Activated naive CD8-positive, alpha-beta T cell (primary cell): ENCODE measurements around the gene GUK1.
A peak's percentile ranks its signal among the peaks of the same experiment; 100 is the strongest.

ENCODE experiments used
- H3K27ac Mint-ChIP-seq: one replicate; pipeline ENCODE4 v1.8.0; 2021; ENCODE audit warnings: mixed read lengths
- H3K27me3 Mint-ChIP-seq: one replicate; pipeline ENCODE4 v1.8.0; 2021; ENCODE audit warnings: mixed read lengths
- H3K36me3 Mint-ChIP-seq: one replicate; pipeline ENCODE4 v1.8.0; 2021; ENCODE audit warnings: mixed read lengths
- H3K4me1 Mint-ChIP-seq: one replicate; pipeline ENCODE4 v1.8.0; 2021; ENCODE audit warnings: low read depth, mixed read lengths
- H3K4me3 Mint-ChIP-seq: one replicate; pipeline ENCODE4 v1.8.0; 2021; ENCODE audit warnings: mild to moderate bottlenecking, mixed read lengths
- H3K9me3 Mint-ChIP-seq: one replicate; pipeline ENCODE4 v1.8.0; 2021; ENCODE audit warnings: low read depth, mixed read lengths

GUK1 gene

DNA sequence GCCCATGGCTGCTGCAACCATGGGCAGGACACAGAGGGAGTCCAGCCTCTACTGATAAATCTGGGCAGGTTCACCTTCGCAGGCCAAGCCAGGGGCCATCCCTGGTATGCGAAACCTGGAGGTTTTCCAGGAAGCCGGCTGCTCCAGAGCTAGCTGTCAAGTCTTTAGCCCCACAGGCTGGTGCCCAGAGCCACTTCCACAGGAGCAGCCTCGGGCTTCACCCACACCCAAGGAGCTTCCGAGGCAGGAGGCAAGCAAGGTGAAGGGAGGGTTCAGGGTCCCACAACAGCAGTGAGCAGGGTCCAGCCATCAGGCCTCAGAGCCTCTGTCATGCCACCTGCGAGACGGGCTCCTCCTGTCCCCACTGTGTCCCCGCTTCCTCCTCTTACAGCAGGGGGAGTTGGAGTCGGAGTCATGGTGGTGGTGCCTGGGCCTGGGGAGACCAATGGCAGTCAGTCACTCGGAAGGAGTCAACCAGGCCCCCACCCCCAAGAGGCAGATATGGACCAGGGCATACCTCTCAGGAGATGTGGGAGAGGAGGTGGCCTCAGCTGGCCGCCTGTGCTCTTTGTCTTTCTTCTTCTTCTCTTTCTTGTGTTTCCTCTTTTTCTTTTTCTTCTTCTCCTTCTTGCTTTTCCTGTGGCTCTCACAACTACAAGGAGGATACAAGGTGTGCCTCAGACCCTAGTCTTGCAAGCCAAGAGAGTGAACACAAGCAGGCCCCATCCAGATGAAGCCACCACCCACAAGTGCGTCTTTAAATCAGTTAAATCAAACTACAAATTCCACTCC lies 39.1 kb upstream of the GUK1 start:
- peak overlapping the region; percentile 68 for H3K27ac Mint-ChIP-seq
- no peaks in the 10 kb centered on the region for H3K36me3 Mint-ChIP-seq
- peak overlapping the region; percentile 77 for H3K4me3 Mint-ChIP-seq
- peaks cover 18% of the 10 kb centered on the region for H3K4me1 Mint-ChIP-seq
- no peaks in the 10 kb centered on the region for H3K9me3 Mint-ChIP-seq
- H3K27me3 Mint-ChIP-seq, result no peaks in the 10 kb centered on the region

DNA sequence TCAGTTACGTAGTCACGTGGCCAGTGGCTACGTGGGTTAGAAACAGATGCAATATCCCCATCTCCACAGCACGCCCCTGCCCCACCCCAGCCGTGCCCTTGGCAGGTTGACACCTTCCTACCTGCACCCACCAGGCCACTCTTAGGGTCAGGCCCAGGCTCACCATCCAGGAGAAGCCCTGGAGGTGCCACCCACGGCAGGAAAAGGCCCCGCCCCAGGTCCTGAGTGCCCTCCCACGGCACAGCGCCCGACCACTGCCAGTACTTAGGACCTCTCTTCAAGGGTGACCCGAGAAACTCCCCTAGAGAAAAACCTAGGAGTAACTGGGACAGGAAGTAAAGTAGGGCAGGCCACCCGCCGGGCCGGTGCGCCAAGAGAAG lies 38.5 kb upstream of the GUK1 start:
- Mint-ChIP-seq H3K27me3 (no peaks in the 10 kb centered on the region), H3K4me1 (peaks cover 21% of the 10 kb centered on the region), H3K36me3 (no peaks in the 10 kb centered on the region), H3K27ac (peak overlapping the region; percentile 68), H3K4me3 (peak overlapping the region; percentile 77), H3K9me3 (no peaks in the 10 kb centered on the region)

DNA sequence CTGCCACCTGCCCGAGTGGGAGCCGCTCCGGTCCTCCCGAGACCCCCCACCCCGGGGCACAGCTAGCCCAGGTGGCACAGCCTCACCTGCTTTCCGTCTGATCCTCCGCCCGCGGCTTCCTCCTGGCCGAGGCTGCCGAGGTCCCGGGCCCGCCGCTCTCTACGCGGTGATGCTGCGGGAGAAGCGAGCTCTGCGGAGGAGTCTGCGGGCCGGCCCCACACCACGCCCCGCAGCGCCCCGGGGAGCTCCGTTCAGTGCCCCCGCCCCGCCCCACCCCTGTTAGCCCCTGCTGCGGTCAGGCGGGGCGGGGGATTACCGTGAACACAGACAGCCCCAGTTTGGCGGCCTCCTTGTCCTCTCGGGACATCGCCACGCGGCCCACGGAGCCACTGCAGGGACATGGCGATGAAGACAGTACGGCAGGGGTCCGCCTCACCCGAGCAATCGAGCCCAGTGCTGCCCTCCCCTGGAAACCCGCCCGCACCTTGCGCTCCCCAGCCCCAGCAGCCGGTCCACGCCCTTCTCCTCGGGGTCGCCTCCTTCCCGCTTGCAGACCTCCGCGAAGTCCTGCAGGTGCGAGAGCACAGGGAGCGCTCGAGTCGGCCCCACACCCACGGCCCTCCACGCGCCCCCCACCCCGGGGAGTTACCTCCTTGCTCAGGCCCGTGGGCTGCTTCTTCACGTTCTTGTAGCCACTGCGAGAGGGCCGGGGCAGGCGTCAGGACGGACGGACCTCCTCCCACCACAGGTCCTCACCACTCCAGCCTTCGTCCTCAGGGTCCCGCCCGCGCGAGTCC lies 37.9 kb upstream of the GUK1 start:
- H3K36me3 Mint-ChIP-seq, result no peaks in the 10 kb centered on the region
- H3K27me3 Mint-ChIP-seq, result no peaks in the 10 kb centered on the region
- no peak overlapping the region for H3K27ac Mint-ChIP-seq
- no peaks in the 10 kb centered on the region for H3K9me3 Mint-ChIP-seq
- peak overlapping the region; percentile 77 for H3K4me3 Mint-ChIP-seq
- peaks cover 21% of the 10 kb centered on the region for H3K4me1 Mint-ChIP-seq

DNA sequence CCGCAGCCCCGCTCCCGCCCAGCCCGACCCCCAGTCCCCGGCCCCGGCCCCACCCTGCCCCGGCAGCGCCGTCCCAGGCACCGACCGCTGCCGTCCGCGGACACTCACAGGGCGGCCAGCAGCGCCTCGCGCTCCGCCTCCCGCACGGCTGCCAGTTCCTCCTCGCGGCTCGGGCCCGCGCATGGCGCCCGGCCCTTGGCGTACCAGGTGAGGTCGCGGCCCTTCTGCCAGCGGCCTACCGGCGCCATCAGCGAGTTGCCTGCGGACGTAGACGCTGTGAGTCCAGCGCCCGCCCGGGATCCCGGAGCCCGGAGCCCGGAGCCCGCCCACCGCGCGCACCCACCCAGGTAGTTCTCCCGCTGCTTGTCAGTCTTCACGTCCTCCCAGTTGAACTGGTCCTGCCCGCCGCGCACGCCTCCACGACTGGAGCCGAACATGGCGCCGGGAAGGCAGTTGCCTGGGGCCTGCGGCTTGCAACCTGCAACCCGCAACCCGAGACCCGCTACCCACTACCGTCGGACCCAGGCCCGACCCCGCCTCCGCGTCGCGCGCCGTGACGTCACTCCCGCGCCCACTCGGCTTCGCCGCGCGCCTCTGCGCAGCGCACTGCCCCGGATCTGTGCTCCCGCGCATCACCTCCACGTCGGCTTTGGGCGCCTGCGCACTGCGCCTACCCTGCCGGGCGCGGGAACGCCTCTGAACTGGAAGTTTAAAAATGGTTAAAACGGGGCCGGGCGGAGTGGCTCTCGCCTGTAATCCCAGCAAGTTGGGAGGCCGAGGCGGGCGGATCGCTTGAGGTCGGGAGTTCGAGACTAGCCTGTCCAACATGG lies 37.1 kb upstream of the GUK1 start, which contains the start of gene C1orf35:
Gene C1orf35 (minus strand): TSS at position 535 of the 830 bp plus-strand sequence. CDS start 98 bp downstream, at position 437.
- H3K4me3 Mint-ChIP-seq, result peak within 1 kb of the TSS; percentile 92
- H3K36me3 Mint-ChIP-seq, result no peaks in the 10 kb centered on the region
- H3K27ac Mint-ChIP-seq, result peak within 1 kb of the TSS; percentile 90
- H3K27me3 Mint-ChIP-seq, result no peaks in the 10 kb centered on the region
- H3K9me3 Mint-ChIP-seq, result no peaks in the 10 kb centered on the region
- peaks cover 24% of the 10 kb centered on the region for H3K4me1 Mint-ChIP-seq

DNA sequence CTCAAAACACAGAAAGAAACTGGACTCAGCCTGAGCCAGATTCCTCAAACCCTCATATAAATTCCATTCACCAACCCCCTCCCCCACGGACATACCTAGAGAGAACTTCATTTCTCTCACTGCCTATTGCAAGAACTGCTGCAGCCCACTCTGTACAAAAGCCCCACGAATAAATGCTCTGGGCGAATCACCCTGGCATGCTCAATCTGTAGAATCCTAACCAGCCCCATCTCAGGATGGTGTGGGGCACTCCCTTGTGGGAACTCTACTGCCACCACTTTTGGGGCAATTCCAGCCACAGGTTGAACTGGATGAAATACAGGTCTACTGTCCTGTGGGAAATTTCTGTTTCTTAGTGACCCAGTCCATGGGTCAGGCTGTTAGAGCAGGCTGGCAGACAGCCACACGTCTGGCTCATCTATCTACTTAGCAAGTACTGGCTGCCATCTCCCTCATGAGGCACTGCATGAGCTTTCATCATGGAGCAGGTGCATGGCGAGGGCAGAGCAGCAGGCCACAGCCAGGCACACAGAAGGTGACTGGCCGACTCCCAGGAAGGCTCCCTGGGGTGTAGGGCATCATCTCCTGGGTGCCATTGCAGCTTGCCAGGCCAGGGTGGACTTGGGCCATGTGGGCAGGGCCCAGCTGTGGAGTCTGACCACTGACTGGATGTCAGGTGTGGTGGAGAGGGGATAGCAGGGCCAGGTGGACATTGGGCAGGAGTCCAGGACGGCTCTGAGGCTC lies 35.4 kb upstream of the GUK1 start:
- no peaks in the 10 kb centered on the region for H3K27me3 Mint-ChIP-seq
- peaks cover 32% of the 10 kb centered on the region for H3K4me1 Mint-ChIP-seq
- peak overlapping the region; percentile 92 for H3K4me3 Mint-ChIP-seq
- H3K27ac Mint-ChIP-seq, result peak overlapping the region; percentile 76
- H3K9me3 Mint-ChIP-seq, result no peaks in the 10 kb centered on the region
- H3K36me3 Mint-ChIP-seq, result no peaks in the 10 kb centered on the region

DNA sequence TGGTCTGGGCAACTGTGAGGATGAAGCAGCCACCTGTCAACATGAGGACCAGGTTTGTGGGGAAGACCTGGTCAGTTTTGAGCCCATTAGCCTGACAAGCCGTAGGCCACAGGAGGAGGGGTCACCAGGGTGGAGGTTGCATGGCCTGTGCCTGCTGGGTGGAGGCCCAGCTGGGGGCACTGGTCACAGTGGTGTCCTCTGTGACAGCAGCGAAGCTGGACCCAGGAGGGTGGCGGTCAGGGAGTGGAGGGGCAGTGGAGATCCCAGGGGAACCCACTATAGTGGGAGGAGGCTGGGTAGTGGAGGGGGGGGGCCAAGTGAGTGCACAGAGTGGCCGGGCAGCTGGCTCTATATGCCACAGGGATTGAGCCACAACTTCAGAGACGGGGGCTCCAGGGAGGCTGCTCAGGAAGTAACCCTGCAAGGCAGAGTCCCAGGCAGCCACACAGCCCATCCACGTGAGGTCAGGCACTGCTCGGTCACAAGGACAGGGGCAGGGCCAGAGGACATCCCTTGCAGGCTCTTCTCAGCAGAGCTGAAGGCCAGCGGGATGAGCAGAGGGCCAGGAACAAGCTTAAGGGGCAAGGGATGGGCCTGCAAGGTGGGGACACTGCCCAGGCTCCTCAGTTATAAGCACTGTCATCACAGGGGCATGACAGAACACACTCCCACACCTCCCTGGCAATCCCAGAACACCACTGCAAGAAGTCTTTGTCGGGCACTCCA lies 34.6 kb upstream of the GUK1 start:
- Mint-ChIP-seq H3K4me3 (no peak overlapping the region), H3K4me1 (peaks cover 38% of the 10 kb centered on the region), H3K27me3 (no peaks in the 10 kb centered on the region), H3K27ac (no peak overlapping the region), H3K9me3 (no peaks in the 10 kb centered on the region), H3K36me3 (no peaks in the 10 kb centered on the region)

DNA sequence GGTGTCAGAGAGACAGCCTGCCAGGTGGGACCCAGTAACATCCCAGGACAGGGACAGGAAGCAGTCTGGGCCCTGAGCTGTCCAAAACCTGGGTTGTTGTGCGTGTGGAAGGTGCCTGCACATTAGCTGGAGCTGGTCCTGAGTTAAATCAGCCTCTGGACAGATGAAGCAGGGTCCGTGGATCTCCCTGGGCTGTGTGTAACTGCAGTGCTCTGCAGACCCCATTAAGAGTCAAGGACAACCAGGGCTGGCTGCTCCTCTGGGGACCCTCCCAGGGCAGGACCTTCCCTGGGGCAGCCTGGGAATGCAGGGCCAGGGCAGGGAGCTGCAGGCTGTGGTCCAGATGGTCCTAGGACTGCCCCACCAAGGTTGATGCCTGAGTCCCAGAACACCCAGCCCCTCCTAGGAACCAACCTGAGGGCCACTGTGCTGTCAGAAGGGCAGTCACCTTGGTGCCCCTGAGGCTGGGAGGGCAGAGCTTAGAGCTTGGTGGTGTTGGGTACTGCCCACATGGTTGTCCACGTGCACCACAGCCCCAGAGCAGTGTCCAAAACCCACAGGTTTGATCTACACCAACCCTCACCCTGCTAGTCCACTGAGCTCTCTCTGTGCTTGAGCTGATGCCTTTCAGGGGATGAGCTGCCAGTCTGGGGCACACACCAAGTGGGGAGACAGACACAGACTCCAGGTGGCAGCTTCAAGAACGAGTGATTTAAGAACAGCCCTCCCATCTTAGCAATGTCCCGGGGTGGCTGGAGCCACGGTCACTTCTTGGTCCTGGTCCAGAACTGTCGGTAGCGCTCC lies 33.9 kb upstream of the GUK1 start:
- H3K27me3 Mint-ChIP-seq, result no peaks in the 10 kb centered on the region
- H3K27ac Mint-ChIP-seq, result no peak overlapping the region
- peaks cover 38% of the 10 kb centered on the region for H3K4me1 Mint-ChIP-seq

DNA sequence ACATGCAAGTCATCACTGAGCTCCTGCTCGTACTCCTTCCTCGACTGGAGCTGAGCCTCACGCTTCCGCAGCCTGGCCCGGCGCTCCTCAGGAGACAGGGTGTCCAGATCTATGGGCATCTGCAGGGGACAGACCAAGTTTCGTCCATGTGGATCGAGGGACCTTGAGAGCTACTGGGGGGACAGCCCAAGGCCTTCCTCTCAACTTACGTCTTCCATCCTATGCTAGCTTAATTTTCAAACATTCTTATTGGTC lies 33.4 kb upstream of the GUK1 start:
- H3K36me3 Mint-ChIP-seq, result no peaks in the 10 kb centered on the region
- H3K9me3 Mint-ChIP-seq, result no peaks in the 10 kb centered on the region
- no peaks in the 10 kb centered on the region for H3K27me3 Mint-ChIP-seq
- H3K4me1 Mint-ChIP-seq, result peaks cover 33% of the 10 kb centered on the region
- peak overlapping the region; percentile 47 for H3K4me3 Mint-ChIP-seq
- H3K27ac Mint-ChIP-seq, result no peak overlapping the region

More for the DNA sequence above, 33.9 kb upstream of the GUK1 start:
- H3K36me3 Mint-ChIP-seq, result no peaks in the 10 kb centered on the region
- H3K9me3 Mint-ChIP-seq, result no peaks in the 10 kb centered on the region
- H3K4me3 Mint-ChIP-seq, result peak overlapping the region; percentile 47

DNA sequence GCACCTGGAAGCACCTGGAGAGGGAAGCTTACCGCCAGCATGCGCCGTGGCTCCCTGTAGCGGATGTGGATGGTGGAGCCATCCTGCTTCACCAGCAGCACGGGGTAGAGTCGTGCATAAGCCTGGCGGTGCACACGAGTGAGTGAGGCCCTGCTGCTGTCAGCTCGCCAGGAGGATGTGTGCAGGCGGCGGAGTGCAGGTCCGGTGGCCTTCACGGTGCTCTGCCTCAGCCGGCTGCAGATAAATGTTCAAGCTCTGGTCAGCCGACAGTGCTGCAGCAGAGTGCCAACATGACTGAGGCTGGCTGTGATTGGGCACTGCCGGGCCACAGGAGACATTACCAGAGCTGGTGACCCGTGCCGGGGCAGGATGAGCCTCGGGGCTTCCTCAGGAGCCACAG lies 32.4 kb upstream of the GUK1 start:
- Mint-ChIP-seq H3K9me3 (no peaks in the 10 kb centered on the region), H3K36me3 (no peaks in the 10 kb centered on the region), H3K4me1 (peaks cover 33% of the 10 kb centered on the region), H3K27me3 (no peaks in the 10 kb centered on the region), H3K27ac (no peak overlapping the region), H3K4me3 (peak overlapping the region; percentile 92)

DNA sequence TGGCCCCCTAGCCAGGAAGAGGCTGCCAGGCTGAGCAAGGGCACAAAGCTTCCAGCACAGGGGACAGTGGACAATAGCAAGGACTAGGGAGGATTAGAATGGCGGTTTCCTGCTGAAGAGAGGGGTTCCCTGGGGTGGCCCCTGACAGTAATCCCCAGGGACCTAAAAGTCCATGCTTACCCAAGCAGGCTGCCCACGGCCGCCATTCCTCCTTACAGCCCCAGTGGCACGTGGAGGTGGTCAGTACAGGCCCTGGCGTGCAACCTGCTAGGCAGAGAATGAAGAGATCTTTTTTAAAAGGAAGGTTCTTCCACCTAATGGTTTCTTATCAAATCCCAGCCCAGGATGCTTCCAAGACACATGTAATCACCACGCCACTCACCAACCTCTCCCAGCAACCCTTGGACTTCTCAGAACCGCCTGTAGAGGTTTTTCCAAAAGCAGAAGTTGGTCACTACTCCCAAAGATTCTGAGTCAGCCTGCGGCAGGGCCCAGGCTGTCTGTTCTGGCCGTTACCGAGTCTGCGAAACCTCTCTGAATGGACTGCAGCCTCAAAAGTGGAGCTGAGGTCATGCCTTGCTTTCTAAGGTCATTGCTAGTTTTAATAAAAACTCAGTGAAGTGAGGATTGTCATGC lies 31.9 kb upstream of the GUK1 start:
- peaks cover 32% of the 10 kb centered on the region for H3K4me1 Mint-ChIP-seq
- no peaks in the 10 kb centered on the region for H3K27me3 Mint-ChIP-seq
- H3K4me3 Mint-ChIP-seq, result peak overlapping the region; percentile 92
- peak overlapping the region; percentile 87 for H3K27ac Mint-ChIP-seq
- H3K9me3 Mint-ChIP-seq, result no peaks in the 10 kb centered on the region
- no peaks in the 10 kb centered on the region for H3K36me3 Mint-ChIP-seq

DNA sequence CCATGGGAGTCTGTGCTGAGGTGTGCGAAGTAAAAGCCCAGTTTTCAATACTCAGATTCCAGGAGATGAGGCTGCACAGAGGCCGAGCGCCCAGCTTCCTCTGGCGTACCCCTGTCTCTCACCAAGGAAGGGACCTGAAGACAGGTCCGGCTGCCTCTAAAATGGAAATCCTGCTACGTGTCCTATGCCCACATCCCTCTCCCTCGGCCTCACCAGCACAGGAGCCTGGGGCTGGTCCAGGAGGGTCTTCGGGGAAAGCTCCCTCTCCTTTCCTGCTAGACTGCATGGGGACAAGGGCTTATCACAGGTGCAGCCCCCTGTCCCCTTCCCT lies 31.4 kb upstream of the GUK1 start:
- Mint-ChIP-seq H3K36me3 (no peaks in the 10 kb centered on the region), H3K27me3 (no peaks in the 10 kb centered on the region), H3K4me3 (peak overlapping the region; percentile 92), H3K4me1 (peaks cover 29% of the 10 kb centered on the region), H3K27ac (peak overlapping the region; percentile 87), H3K9me3 (no peaks in the 10 kb centered on the region)

DNA sequence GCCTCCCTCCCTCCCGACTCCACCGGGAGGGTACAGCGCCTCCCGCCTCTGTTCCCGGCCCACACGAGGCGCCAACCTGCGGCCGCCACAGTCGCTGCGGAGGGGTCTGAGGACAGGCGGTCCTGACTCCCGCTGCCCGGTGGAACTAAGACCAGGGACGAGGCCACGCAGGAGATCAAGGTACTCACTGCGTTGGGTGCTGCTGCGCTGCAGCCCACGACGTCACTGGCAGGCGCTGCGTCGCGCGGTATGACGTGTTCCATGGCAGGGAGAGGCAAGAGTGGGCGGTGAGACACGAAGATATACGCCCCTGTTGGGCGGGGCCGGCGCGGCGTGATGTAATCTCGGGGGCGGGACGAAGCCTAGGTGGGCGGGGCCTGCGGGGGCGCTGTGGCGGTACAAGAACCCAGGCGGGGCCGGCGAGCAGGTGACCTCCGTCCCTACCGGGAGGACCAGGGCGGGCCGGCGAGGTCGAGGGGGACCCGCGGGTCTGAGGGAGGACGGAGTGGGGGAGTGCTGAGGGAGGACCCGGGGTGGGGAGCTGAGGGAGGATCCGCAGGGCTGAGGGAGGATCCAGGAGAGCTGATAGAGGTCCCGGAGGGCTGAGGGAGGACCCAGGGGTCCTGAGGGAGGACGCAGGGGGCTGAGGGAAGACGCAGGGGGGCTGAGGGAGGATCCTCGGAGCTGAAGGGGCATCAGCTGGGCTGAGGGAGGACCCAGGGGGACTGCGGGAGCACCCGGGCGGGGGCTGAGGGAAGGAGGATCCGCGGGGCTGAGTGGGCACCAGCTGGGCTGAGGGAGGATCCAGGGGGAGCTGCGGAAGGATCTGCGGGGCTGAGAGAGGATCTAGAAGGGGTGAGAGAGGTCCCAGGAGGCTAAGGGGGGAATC lies 30.8 kb upstream of the GUK1 start, which contains the start of gene MRPL55:
Gene MRPL55 (minus strand): TSS at position 227 of the 889 bp plus-strand sequence. CDS start 1,039 bp downstream, outside the sequence.
- H3K36me3 Mint-ChIP-seq, result no peaks in the 10 kb centered on the region

More for the DNA sequence above, 30.8 kb upstream of the GUK1 start, which contains the start of gene MRPL55:
- Mint-ChIP-seq H3K4me3 (peak within 1 kb of the TSS; percentile 92), H3K4me1 (peaks cover 28% of the 10 kb centered on the region), H3K27me3 (no peaks in the 10 kb centered on the region), H3K27ac (peak within 1 kb of the TSS; percentile 87), H3K9me3 (no peaks in the 10 kb centered on the region)
